HUES6 (cell line): Measurements from ENCODE around the gene SESN1.

Experiments
- H3K27ac ChIP-seq: 2 replicates; pipeline ENCODE4 v1.7.0; 2013; ENCODE audit warnings: low read depth, mild to moderate bottlenecking, low read length, inconsistent platforms
- H3K27me3 ChIP-seq: 2 replicates; pipeline ENCODE4 v1.6.1; 2013; ENCODE audit warnings: low read length; ENCODE audit not compliant: control insufficient read depth, insufficient read depth
- H3K36me3 ChIP-seq: 2 replicates; pipeline ENCODE4 v1.6.1; 2013; ENCODE audit warnings: low read length; ENCODE audit not compliant: control insufficient read depth, insufficient read depth
- H3K4me1 ChIP-seq: 2 replicates; pipeline ENCODE4 v1.6.1; 2013; ENCODE audit warnings: low read length; ENCODE audit not compliant: control insufficient read depth, insufficient read depth
- H3K4me3 ChIP-seq: 2 replicates; pipeline ENCODE4 v1.5.1; 2013; ENCODE audit warnings: low read depth, low read length
- H3K9ac ChIP-seq: one replicate; pipeline ENCODE4 v1.6.1; 2013; ENCODE audit warnings: mild to moderate bottlenecking, low read length
- H3K9me3 ChIP-seq: 2 replicates; pipeline ENCODE4 v1.6.1; 2013; ENCODE audit warnings: low read depth, low read length; ENCODE audit not compliant: control insufficient read depth, insufficient read depth

Gene SESN1

GRCh38 chr6:108945681-108946159, 148.9 kb downstream of the SESN1 start:
- no peaks in the 10 kb centered on the region for H3K36me3 ChIP-seq
- H3K4me1 ChIP-seq: peaks cover 28% of the 10 kb centered on the region
- no peaks in the 10 kb centered on the region for H3K9me3 ChIP-seq
- no peaks in the 10 kb centered on the region for H3K27me3 ChIP-seq
- no peak overlapping the region for H3K4me3 ChIP-seq
- H3K27ac ChIP-seq: no peak overlapping the region
- H3K9ac ChIP-seq: no peak overlapping the region

- no peaks in the 10 kb centered on the region for H3K27me3 ChIP-seq
- H3K27ac ChIP-seq: no peak overlapping the region
- no peaks in the 10 kb centered on the region for H3K9me3 ChIP-seq
- H3K9ac ChIP-seq: no peak overlapping the region
- H3K4me1 ChIP-seq: peaks cover 28% of the 10 kb centered on the region
- no peaks in the 10 kb centered on the region for H3K36me3 ChIP-seq
- H3K4me3 ChIP-seq: no peak overlapping the region
Measured at GRCh38 chr6:108944707-108945680, 149.7 kb downstream of the SESN1 start.

GRCh38 chr6:108944071-108944470, 150.6 kb downstream of the SESN1 start:
- Histone ChIP-seq H3K9me3 (no peaks in the 10 kb centered on the region; the same call in 1 of the 2 replicates), H3K27me3 (no peaks in the 10 kb centered on the region), H3K4me1 (peaks cover 28% of the 10 kb centered on the region), H3K27ac (no peak overlapping the region), H3K9ac (no peak overlapping the region), H3K36me3 (no peaks in the 10 kb centered on the region), H3K4me3 (no peak overlapping the region)

DNA sequence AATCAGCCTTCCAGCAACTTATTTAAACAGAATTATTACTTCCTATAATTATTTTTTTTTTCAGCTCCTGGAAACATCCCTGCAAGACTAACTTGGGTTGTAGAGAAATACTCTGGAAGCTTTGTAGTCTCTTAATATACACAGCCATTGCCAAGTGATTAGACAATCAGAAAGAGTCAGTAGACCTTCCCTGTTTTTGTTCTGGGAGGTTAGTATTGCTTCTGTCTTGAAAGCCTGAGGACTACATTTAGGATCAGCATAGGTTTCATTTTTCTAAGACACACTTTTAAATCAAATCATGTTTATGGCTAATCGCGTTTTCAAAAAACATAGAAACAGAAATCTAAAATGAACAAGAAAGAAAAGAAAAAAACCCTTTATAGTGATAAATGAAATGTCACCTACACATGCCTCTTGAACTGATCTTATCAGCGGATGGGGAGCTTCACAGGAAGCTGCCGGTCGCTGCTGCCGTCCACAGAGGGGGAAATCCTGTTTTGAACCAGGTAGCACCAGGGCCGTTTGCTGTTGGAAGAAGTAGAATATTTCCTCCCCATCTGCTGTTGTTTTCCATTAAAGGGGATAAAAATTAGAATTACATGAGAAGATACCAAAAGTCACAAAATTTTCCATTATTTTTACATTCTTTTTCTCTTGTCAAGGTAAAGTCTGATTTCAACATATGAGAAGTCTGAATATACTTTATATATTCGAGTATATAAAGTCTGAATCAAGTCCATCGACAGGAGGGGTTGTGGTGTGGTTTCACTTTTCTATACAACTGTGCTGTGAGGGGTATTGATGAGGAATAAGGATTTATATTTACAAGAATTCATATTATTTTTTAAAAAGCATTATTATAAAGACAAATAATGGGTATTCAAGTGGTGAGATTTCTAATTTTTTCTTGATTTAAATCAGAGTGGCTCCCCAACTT, 151.8 kb downstream of the SESN1 start:
- Histone ChIP-seq H3K27me3 (no peaks in the 10 kb centered on the region), H3K27ac (no peak overlapping the region), H3K9me3 (no peaks in the 10 kb centered on the region; the same call in 1 of the 2 replicates), H3K4me3 (no peak overlapping the region), H3K4me1 (peaks cover 25% of the 10 kb centered on the region), H3K9ac (no peak overlapping the region), H3K36me3 (no peaks in the 10 kb centered on the region)

DNA sequence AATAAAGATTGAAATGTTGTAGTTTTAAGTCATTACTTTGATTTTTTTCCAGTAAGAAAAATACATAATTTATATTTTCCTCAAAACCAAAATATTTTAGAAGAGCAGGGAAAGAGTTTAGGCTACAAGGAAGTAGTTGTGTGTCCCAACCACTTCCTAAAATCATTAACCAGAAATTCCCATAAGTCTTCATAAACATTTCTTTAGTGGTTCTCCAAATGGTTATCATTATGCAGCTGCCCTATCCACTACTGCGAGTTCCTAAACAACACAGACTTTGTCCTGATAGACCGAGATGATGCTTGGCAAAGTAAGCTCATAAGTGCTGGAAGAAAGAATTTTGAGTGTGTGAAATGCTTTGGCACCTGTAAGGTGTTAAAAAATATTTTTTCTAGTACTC, 152.8 kb downstream of the SESN1 start:
- no peaks in the 10 kb centered on the region; the same call in 1 of the 2 replicates for H3K9me3 ChIP-seq
- H3K4me3 ChIP-seq: no peak overlapping the region
- H3K36me3 ChIP-seq: no peaks in the 10 kb centered on the region
- peaks cover 32% of the 10 kb centered on the region for H3K4me1 ChIP-seq
- H3K27me3 ChIP-seq: no peaks in the 10 kb centered on the region
- no peak overlapping the region for H3K9ac ChIP-seq
- no peak overlapping the region for H3K27ac ChIP-seq

- Histone ChIP-seq H3K9me3 (no peaks in the 10 kb centered on the region; the same call in 1 of the 2 replicates), H3K4me1 (peaks cover 36% of the 10 kb centered on the region), H3K9ac (no peak overlapping the region), H3K27me3 (no peaks in the 10 kb centered on the region), H3K4me3 (no peak overlapping the region), H3K27ac (no peak overlapping the region), H3K36me3 (no peaks in the 10 kb centered on the region)
Measured at GRCh38 chr6:108941281-108941680, 153.4 kb downstream of the SESN1 start.

DNA sequence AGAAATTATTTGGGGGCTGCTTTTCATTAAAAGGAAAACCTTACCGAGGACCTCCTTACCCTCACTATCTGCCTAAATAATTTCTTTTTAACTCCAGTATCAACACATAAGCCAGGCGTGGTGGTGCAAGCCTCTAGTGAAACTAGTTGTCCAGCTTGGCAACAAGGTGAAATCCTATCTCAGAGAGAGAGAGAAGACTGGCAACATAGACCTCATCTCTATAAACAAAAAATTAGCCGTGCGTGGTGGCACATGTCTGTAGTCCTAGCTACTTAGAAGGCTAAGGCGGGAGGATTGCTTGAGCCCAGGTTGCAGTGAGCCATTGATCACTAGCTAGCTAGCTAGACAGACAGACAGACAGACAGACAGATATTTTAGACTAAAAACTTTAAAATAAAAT, 153.9 kb downstream of the SESN1 start:
- Histone ChIP-seq H3K27ac (no peak overlapping the region), H3K9ac (no peak overlapping the region), H3K27me3 (no peaks in the 10 kb centered on the region), H3K4me1 (peaks cover 32% of the 10 kb centered on the region), H3K9me3 (no peaks in the 10 kb centered on the region; the same call in 1 of the 2 replicates), H3K4me3 (no peak overlapping the region), H3K36me3 (no peaks in the 10 kb centered on the region)

GRCh38 chr6:108937170-108937569, 157.5 kb downstream of the SESN1 start:
- H3K27ac ChIP-seq: peak overlapping the region; percentile 39; the same call in 1 of the 2 replicates
- H3K9me3 ChIP-seq: no peaks in the 10 kb centered on the region; the same call in 1 of the 2 replicates
- no peak overlapping the region for H3K9ac ChIP-seq
- no peaks in the 10 kb centered on the region for H3K36me3 ChIP-seq
- no peaks in the 10 kb centered on the region for H3K27me3 ChIP-seq
- H3K4me3 ChIP-seq: no peak overlapping the region
- H3K4me1 ChIP-seq: peaks cover 14% of the 10 kb centered on the region
